Effector CD4-positive, alpha-beta T cell (primary cell): ENCODE measurements around the gene SPEM2.
A peak's percentile ranks its signal among the peaks of the same experiment; 100 is the strongest.

Source experiments
- DNase-seq: peaks from one replicate; pipeline ENCODE4 v3.0.0-alpha.2; 2020

SPEM2 gene

DNA sequence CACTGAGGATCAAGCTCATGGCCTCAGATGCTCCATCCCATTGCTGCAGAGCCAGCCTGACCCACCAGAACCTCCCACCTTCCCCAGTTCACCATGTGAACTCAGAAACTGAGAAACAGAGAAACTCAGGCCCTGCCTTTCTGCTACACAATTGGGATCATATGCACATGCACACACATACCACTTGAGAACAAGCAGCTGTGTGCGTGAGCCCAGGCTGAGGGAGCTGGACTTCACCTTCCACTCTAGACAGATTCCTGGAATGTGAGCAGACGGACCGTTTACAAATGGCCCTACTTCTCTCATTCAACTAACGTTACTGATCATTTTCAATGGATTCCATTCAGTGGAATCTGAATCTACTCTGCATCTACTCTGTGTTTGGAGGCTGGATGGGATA, 1.7 kb upstream of the SPEM2 start:
- DNase-seq: no peak

DNA sequence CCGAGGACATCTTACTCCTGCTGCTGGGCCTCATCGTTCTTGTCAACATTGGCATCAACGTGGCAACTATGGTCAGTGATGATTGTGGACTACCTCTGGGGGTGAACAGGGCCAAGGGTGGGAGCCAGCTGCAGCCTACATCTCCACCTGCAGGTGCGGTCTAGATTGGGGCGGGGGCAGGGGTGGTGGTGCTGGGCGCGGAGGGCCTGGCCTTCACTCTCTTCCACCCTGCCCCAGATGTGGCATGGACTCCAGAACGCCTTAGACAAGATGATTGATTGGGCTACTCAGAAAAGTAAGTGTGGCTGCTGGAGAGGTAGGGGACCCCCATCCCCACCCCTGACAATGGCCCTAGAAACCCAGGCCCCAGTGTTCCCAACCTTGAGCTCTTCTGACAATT, 340 bp downstream of the SPEM2 start:
- DNase-seq: no peak

DNA sequence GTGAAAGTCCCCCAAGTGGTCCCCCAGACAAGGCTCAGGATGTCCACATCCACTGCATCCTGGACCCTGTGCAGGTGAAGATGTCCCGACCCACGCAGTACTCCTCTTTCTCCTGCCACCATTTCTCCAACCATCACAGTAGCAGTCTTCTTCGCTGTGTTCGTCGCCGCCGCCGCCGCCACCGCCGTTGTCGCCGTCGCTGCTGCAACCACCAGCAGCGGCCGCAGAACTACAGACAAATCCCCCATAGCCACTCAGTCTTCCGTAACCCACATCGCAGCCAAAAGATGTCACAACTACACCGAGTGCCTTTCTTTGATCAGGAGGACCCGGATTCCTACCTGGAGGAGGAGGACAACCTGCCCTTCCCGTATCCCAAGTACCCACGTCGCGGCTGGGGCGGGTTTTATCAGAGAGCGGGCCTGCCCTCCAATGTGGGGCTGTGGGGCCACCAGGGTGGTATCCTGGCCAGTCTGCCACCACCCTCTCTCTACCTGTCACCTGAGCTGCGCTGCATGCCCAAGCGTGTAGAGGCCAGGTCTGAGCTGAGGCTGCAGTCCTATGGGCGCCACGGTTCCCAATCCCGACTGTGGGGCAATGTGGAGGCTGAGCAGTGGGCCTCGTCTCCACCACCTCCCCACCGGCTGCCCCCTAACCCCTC, 917 bp downstream of the SPEM2 start:
- DNase-seq: no peak

DNA sequence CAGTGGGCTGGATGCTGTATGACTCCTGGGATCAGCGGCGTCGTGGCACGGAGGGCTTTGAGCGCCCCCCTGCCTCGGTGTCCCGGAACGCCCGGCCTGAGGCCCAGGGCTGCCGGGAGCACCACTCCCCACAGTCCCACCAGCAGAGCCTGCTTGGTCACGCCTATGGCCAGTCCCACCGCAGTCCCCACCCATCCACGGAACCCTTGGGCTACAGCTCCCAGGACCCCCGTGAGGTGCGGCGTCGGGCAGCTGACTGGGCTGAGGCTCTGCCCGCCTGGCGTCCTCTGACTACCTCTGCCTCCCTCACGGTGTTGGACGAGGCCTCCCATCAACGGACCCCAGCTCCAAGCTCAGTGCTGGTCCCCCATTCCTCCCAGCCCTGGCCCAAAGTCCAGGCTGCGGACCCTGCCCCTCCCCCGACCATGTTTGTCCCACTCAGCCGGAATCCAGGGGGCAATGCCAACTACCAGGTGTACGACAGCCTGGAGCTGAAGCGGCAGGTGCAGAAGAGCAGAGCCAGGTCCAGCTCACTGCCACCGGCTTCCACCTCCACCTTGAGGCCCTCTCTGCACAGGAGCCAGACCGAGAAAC, 1.6 kb downstream of the SPEM2 start:
- DNase-seq: no peak

DNA sequence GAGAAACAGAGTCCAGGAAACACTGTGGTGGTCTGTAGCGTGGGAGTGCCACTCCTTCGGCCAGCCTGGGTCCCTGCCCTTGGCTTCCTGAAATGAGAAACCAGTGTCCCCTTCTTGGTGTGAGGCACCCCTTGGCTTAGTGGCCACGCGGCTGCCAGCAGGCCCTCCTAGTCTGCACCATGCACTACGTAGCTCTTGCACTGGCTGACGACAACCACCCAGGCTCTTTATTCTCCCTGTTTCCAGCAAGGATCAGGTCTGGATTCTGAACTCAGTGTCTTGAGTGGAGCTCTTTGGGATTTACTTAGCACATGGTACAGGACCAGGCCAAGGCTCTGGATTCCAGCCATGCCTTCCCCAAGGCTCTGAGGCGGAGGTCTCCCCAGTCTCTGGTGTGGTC, 2.1 kb downstream of the SPEM2 start:
- DNase-seq: no peak

DNA sequence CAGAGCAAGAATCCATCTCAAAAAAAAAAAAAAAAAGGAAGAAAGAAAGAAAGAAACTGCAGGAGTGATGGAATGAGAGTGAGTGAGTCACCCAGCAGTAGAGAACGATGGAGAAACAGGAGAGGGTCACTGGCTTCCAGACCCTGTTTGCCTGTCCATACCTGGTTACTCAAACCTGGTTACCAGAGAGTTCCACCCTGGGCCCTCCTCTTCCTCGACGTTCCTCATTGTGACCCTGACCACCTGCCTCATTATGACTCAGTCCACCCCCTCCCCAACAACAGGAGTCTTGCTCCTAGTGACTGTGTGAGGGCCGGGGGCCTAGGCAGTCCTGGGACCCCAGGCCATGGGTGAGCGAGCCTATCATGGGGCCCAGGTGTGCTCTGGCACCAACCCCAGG, 3.1 kb downstream of the SPEM2 start, which contains the start of gene SPEM3:
Gene SPEM3 (plus strand): TSS at position 301 of the 400 bp plus-strand sequence. CDS start 46 bp downstream, at position 347.
- no peak for DNase-seq

DNA sequence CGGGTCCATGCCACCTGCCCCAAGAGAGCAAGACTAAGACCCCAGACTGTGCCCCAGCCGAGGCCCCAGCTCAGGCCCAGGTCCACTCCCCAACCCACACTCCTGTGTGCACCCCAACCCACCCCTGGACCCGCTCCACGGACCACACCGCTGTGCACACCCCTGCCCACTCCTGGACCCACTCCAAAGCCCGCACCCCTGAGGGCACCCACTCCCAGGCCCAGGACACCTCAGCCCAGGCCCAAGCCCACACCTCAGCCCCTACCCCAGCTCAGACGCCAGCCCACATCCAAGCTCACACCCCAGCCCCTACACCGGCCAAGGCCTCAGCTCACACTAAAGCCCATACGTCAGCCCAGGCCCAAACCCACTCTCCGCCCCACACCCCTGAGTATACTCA, 4.3 kb downstream of the SPEM2 start:
- DNase-seq: no peak

DNA sequence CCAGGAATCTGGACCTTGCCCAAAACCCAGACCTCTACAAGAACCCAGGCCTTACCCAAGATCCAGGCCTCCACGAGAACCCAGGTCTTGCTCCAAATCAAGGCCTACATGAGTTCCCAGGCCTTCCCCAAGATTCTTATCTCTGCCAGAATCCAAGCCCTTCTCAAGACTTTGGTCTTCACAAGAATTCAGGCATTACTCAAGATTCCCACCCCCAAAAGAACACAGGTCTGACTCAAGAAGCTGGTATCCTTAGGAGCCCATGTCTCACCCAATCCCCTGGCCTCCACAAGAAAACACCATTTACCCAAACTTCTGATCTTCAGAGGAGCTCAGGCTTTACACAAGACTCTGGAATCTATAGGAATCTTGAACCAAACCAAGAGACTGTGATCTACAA, 5.8 kb downstream of the SPEM2 start:
- no peak for DNase-seq

DNA sequence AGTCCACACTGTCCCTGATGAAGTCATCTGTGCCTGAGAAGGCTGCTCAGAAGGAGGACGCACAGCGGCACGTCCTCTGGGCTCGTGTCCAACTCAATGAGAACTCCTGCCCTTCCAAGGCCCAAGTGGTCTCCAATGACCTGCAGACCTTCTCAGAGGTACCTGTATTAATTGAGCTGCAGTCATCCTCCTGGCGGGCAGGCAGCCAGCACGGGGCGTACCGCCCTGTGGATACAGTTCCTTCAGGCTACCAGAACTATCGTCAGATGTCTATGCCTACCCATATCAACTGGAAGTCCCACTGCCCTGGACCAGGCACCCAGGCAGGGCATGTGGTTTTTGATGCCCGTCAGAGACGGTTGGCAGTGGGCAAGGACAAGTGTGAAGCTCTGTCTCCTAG, 6.9 kb downstream of the SPEM2 start:
- DNase-seq: no peak

DNA sequence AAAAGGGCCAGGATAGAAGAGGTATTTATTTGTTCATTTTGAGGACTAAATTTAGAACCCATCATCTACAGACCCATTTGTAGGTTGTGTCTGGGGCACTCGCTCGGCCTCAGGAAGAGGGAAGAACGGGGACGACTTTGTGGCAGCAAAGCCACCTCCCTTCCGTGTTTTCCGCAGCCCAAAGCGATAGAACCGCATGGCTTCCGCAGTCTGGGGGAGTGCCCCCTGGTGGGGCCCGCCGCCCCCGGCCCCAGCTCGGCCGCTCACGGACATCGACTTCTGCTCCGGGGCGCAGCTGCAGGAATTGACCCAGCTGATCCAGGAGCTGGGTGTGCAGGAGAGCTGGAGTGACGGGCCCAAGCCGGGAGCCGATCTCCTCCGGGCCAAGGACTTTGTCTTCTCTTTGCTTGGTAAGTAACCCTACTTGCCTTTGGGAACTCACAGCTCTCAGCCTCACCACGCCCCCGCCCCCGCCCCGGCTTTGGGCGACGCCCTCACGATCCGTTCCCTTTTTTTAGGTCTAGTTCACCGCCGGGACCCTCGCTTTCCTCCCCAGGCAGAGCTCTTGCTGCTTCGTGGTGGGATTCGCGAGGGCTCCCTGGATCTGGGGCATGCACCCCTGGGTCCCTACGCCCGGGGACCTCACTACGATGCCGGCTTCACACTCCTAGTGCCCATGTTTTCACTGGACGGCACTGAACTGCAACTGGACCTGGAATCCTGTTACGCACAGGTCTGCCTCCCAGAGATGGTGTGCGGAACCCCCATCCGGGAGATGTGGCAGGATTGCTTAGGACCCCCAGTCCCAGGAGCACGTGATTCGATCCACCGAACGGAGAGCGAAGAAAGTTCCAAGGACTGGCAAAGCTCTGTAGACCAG, 10.5 kb downstream of the SPEM2 start:
- DNase-seq: peak; percentile 36

DNA sequence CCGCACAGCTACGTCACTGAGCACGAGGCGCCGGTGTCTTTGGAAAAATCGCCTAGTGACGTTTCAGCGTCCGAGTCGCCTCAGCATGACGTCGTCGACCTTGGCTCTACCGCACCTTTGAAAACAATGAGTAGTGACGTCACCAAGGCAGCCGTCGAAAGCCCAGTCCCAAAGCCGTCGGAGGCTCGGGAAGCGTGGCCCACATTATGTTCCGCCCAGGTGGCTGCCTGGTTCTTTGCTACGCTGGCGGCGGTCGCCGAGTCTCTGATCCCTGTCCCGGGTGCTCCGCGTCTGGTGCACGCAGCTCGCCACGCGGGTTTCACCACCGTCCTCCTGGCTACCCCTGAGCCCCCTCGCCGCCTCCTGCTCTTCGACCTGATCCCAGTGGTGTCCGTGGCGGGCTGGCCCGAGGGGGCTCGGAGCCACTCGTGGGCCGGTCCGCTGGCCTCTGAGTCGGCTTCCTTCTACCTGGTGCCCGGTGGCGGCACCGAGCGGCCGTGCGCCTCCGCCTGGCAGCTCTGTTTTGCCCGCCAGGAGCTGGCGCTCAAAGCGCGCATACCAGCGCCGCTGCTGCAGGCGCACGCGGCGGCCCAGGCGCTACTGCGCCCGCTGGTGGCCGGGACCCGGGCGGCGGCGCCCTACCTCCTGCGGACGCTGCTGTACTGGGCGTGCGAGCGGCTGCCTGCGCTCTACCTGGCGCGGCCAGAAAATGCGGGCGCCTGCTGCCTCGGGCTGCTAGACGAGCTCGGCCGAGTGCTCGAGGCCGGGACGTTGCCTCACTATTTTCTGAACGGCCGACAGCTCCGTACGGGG, 11.3 kb downstream of the SPEM2 start:
- peak; percentile 68 for DNase-seq

DNA sequence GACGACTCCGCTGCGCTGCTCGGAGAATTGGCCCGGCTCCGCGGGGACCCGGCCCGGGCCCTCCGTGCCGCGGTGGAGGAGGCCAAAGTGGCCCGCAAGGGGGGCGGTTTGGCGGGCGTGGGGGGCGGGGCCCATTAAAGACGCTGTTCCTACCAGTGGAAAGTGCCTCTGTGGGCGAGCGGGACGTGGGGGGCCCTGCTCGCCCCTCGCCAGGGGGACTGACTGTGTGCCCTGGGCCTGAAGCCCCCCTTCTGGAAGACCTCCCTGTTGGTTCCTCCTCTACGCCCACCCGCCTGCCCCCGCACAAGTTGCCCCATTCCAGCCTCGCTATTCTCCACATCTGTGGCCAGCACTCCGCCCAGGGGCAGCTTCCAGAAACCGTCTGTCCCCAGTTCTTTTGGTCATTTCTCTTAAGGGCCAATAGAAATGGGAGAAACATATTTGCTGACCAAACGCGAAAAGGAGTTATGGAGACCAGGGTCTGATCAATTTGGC, 12.0 kb downstream of the SPEM2 start:
- DNase-seq: no peak

DNA sequence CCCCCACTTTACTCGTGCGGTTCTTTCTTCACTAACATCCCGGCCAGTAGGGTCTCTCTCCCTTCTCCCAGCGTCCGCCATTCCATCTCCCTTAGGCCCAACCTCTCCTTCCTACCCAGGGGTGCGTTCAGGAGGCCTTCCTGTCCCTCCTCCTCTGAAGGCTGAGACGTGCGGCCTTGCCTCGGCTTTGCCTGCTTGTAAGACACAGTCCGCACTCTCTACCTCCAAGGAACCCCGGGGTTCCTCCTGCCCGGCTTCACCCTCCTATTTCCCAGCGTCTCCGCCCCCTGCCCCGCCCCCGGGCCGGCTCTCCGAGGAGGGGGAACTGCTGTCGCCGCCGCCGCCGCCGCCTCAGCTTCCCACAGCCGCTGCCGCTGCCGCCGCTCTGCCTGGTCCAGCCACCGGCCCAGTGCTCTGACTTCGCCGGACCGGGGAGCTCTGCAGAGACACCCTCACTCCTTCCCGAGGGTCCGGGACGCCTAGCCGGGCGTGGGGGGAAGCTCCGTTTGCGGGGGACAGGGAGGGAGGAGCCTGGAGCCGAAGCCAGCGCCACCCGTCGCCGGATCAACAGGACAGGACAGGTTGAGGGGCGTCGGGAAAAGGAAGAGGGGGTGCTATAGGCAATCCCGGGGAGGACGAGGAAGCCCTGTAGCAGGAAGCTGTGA, 12.7 kb downstream of the SPEM2 start:
- DNase-seq: peak; percentile 27

DNA sequence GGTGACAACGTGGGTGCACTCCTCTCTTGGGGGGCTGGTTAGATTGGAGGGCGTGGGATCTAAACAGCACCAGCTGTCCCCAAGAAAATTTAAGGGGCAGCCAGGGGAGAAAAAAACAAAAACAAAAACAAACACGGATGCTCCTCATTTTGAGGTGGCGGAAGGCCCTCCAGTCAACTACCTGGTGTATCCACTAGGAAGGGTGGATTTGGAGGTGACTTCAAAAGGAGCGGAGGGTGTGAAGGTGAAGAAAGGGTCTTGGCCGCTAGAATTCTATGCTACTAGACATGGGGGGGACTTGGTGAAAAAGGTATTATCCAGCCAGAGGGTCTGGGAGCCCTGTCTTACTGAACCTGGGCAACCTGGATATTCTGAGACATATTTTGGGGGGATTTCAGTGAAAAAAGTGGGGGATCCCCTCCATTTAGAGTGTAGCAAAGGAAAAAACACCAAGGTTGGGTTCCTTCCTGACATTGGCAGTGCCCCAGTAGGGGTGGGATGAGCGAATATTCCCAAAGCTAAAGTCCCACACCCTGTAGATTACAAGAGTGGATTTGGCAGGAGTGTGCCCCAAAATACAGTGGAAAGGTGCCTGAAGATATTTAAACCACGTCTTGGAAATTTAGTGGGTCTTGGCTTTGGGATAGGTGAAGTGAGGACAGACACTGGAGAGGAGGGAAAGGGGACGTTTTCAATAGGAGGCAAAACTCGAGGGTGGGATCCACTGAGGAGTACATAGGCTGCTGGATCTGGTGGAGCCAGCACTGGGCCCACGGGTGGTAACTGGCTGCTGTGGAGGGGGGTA, 13.4 kb downstream of the SPEM2 start:
- DNase-seq: no peak

DNA sequence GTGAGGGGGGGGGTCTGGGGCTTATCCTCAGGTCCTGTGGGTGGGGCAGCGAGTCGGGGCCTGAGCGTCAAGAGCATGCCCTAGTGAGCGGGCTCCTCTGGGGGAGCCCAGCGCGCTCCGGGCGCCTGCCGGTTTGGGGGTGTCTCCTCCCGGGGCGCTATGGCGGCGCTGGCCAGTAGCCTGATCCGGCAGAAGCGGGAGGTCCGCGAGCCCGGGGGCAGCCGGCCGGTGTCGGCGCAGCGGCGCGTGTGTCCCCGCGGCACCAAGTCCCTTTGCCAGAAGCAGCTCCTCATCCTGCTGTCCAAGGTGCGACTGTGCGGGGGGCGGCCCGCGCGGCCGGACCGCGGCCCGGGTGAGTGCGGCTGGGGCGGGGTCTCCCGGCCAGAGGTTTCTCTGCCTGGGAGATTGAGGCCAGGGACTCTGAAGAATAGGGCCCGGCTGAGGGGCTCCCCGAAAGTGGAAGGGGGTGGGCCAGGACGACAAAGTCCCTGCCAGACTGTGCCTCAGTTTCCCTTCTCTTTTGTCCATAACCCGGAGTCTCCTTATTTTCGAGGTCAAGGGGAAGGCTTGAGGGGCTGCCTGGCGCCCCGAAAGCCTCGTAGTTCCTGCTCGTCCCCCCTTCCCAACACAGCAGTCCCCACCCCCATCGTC, 14.2 kb downstream of the SPEM2 start, which contains the start of gene FGF11:
Gene FGF11 (plus strand): TSS at position 51 of the 651 bp plus-strand sequence. CDS start 109 bp downstream, at position 160.
- no peak for DNase-seq

DNA sequence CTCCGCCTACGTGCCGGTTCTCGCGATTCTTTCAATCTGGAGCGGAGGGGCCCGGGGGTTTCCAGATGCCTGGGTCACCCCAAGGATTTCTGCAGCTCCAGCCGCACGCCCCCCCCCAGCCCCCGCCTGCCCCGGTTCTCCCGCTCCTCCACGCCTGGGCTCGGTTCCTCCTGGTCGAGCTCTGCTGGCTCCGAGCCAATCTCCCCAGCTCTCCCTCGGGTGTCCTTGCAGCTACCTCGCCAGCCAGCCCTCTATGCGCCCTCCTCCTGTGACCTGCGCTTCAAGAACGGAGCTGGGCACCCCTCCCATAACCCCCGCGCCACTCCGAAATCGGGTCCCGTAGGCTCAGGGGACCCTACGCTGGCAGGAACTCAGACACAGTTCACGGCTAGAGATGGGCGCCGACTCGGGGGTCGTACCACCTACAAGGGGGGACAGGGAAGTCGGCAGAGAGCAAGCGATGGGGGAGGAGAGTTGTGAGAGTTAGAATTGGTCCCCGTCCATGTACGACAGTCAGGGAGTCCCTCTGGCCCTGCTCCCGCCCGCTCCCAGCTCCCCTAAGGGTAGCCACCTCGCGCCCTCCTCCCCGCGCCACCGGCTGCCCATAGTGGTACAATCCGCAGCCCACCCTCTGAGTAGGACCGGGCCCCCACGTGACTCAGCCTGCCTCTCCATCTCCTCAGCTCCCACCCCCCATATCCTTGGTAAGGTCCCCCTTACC, 14.9 kb downstream of the SPEM2 start:
- DNase-seq: no peak

DNA sequence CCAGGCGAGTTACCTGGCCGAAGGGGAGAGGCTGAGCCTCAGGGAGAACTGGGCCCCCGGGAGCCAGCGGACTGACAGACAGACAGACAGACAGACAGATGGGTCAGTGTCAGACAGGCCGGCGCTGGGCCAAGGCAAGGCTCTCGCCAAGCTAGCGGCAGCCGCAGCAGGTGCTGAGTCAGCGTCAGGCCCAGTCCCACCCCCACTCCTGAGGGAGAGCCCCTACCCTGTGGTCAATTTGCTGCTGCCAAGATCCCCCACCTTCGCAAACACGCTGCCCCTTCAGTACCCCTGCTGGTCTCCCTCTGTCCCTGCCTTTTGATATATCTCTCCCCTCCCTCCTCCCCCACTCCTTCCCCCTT, 15.4 kb downstream of the SPEM2 start:
- DNase-seq: no peak

DNA sequence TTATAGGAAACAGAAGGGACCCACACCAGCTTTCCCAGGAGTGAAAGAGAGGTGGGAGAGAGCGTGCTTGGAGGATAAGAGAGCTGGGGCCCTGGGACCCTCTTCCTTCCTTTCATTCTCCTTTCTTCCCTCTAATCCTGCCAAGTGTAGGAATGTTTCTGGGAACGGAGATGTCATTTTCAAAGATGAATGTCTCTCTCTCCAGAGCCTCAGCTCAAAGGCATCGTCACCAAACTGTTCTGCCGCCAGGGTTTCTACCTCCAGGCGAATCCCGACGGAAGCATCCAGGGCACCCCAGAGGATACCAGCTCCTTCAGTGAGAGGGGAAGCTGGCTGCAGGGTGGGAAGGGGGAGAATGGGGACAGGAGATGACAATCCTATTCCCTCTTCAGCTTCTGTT, 15.8 kb downstream of the SPEM2 start:
- no peak for DNase-seq

DNA sequence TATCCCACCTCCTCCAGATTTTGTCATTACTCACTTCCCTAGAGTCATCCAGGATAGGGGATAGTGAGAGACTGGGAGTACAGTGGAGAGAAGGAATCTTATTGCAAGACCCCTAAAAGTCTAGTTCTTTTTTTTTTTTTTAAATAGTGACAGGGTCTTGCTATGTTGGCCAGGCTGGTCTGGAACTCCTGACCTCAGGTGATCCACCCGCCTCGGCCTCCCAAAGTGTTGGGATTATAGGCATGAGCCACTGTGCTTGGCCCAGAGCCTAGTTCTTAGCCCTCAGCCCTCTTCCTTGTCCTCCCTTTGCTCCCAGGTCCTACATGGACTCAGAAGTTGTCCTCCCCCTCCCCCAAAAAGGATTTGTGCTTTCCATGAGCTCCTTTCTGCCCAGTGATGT, 16.7 kb downstream of the SPEM2 start:
- no peak for DNase-seq
